Tibial artery (tissue), 4 donors: ENCODE results near the gene MRPS23.

Experiments
- DNase-seq, 2 donors: peaks; one replicate each; pipeline ENCODE4 v3.0.0-alpha.2; 2019
- H3K27ac ChIP-seq, 2 donors: fragments of 200-600 bp; sonication (generic) in 1 of 2; 1 replicate in 1 of 2; 2 replicates in 1 of 2; pipeline ENCODE4 v1.5.1; 2018 to 2019; ENCODE audit warnings: mild to moderate bottlenecking in 1 of 2
- H3K27me3 ChIP-seq, 2 donors: fragments of 200-600 bp; sonication (generic) in 1 of 2; one replicate each; pipeline versions ENCODE4 v1.5.1 to v1.6.0; 2016 to 2019
- H3K36me3 ChIP-seq, 3 donors: fragments of 200-600 bp; sonication (generic) in 2 of 3; one replicate each; pipeline ENCODE4 v1.5.1; 2016 to 2019; ENCODE audit warnings: mild to moderate bottlenecking in 2 of 3
- H3K4me1 ChIP-seq, 4 donors: fragments of 200-600 bp; sonication (generic) in 2 of 4; 1 replicate in 3 of 4; 2 replicates in 1 of 4; pipeline ENCODE4 v1.5.1; 2016 to 2019
- H3K4me3 ChIP-seq, 2 donors: fragments of 200-600 bp; sonication (generic) in 1 of 2; 1 replicate in 1 of 2; 2 replicates in 1 of 2; pipeline ENCODE4 v1.5.1; 2018 to 2019; ENCODE audit warnings: mild to moderate bottlenecking in 2 of 2
- H3K9me3 ChIP-seq, 3 donors: fragments of 200-600 bp; sonication (generic) in 1 of 3; one replicate each; pipeline ENCODE4 v1.5.1; 2016 to 2019
- CTCF ChIP-seq, 2 experiments: fragments of 200-600 bp in 1 of 2; fragments of 450-650 bp in 1 of 2; IDR thresholded peaks; one replicate each; pipeline ENCODE4 v1.5.1; 2017 to 2019; ENCODE audit warnings: antibody characterized with exemption in 2 of 2, mild to moderate bottlenecking in 1 of 2, moderate library complexity in 1 of 2
- intact Hi-C: fragments of 100-400 bp; cut with DNase I; formaldehyde crosslinking; loops from one replicate; pipeline ENCODE4 v1.15.0; 2023; ENCODE audit warnings: low total_unique reads

The MRPS23 gene

GRCh38 chr17:57876023-57876865, 26.4 kb upstream of the MRPS23 start:
- intact Hi-C loops, result no loop called here
- Histone ChIP-seq H3K36me3 (peaks cover 11 to 33% (median 29%) of the 10 kb centered on the region in 3 donors), H3K27ac (peak overlapping the region; percentile 79 to 84)

GRCh38 chr17:57875290-57876022, 25.6 kb upstream of the MRPS23 start:
- Histone ChIP-seq H3K4me3 (peak overlapping the region; percentile 34 to 43), H3K27me3 (no peaks in the 10 kb centered on the region), H3K36me3 (peaks cover 19 to 41% (median 32%) of the 10 kb centered on the region in 3 donors), H3K9me3 (no peaks in the 10 kb centered on the region), H3K4me1 (peaks cover 5 to 69% (median 60%) of the 10 kb centered on the region in 4 donors), H3K27ac (peak overlapping the region; percentile 79 to 84)
- DNase-seq, result peak; percentile 88 to 94
- intact Hi-C loops, result no loop called here
- TF ChIP-seq CTCF (IDR thresholded peaks at IDR 0.05), result peak; percentile 52 to 58

More at GRCh38 chr17:57876023-57876865, 26.4 kb upstream of the MRPS23 start:
- no peak for TF ChIP-seq CTCF (IDR thresholded peaks at IDR 0.05)
- H3K4me3 ChIP-seq, result no peak overlapping the region
- H3K4me1 ChIP-seq, result peaks cover 7 to 76% (median 68%) of the 10 kb centered on the region in 4 donors
- H3K9me3 ChIP-seq, result no peaks in the 10 kb centered on the region
- H3K27me3 ChIP-seq, result no peaks in the 10 kb centered on the region
- DNase-seq, result no peak

GRCh38 chr17:57874434-57875289, 24.8 kb upstream of the MRPS23 start:
- Histone ChIP-seq H3K9me3 (no peaks in the 10 kb centered on the region), H3K27ac (peak overlapping the region; percentile 79 to 84), H3K4me1 (peaks cover 5 to 61% (median 57%) of the 10 kb centered on the region in 4 donors), H3K36me3 (peaks cover 25 to 46% (median 37%) of the 10 kb centered on the region in 3 donors), H3K4me3 (peak overlapping the region; percentile 34 to 43), H3K27me3 (no peaks in the 10 kb centered on the region)
- peak; percentile 74 to 89 for DNase-seq
- intact Hi-C loops, result loop anchor here (5.0 kb wide), 1 partner anchor 78 kb away; no protein-coding TSS in a partner anchor
- TF ChIP-seq CTCF (IDR thresholded peaks at IDR 0.05), result no peak

- no peak for DNase-seq
- Histone ChIP-seq H3K27ac (peak overlapping the region; percentile 79 to 84), H3K36me3 (peaks cover 25 to 48% (median 37%) of the 10 kb centered on the region in 3 donors), H3K4me1 (peaks cover 5 to 61% (median 59%) of the 10 kb centered on the region in 4 donors), H3K4me3 (peak overlapping the region; percentile 34 to 43), H3K27me3 (no peaks in the 10 kb centered on the region), H3K9me3 (no peaks in the 10 kb centered on the region)
- intact Hi-C loops, result loop anchor here (5.0 kb wide), 1 partner anchor 78 kb away; no protein-coding TSS in a partner anchor
- no peak for TF ChIP-seq CTCF (IDR thresholded peaks at IDR 0.05)
Observed at GRCh38 chr17:57874058-57874419, 24.2 kb upstream of the MRPS23 start.
